WTC11 (cell line): Measurements from ENCODE around the gene NUAK1. TPM values are rescaled to one million over a fixed set of nuclear protein-coding genes. Genes with fewer than 3 reads are reported as not detected.

ENCODE experiments used
- ATAC-seq: fragments of 200-7000 bp; cut with Tn5 transposase; 2 replicates; pipeline ENCODE4 v1.10.0; 2021; ENCODE audit warnings: mild to moderate bottlenecking, moderate library complexity
- CTCF ChIA-PET: fragments of 300-600 bp; sonication (Branson Sonifier 250); formaldehyde crosslinking; loops from one replicate; lab custom pipeline; 2021; ENCODE audit warnings: antibody characterized with exemption; lab: Charles Lee
- POLR2A ChIA-PET: fragments of 350-600 bp; sonication (Branson Sonifier 250); formaldehyde crosslinking; loops from one replicate; lab custom pipeline; 2021; ENCODE audit warnings: antibody characterized with exemption; lab: Charles Lee
- DNase-seq: peaks from one replicate; pipeline ENCODE4 v3.0.0; 2021; ENCODE audit warnings: low spot score
- H3K27ac Mint-ChIP-seq: 2 replicates; pipeline ENCODE4 v1.8.0; 2021; ENCODE audit warnings: mixed read lengths
- H3K27me3 Mint-ChIP-seq: 2 replicates; pipeline ENCODE4 v1.8.0; 2021; ENCODE audit warnings: low read depth, mild to moderate bottlenecking, moderate library complexity, mixed read lengths
- H3K36me3 Mint-ChIP-seq: 2 replicates; pipeline ENCODE4 v1.8.0; 2021; ENCODE audit warnings: mixed read lengths
- H3K4me1 Mint-ChIP-seq: 2 replicates; pipeline ENCODE4 v1.8.0; 2022; ENCODE audit warnings: mixed read lengths
- H3K4me3 Mint-ChIP-seq: 2 replicates; pipeline ENCODE4 v1.8.0; 2021; ENCODE audit warnings: mild to moderate bottlenecking, moderate library complexity, mixed read lengths
- H3K9me3 Mint-ChIP-seq: 2 replicates; pipeline ENCODE4 v1.8.0; 2021; ENCODE audit warnings: mixed read lengths
- CBFB ChIP-seq: sonication (generic); formaldehyde crosslinking; IDR thresholded peaks from 2 replicates; pipeline ENCODE4 v1.8.1; 2022; ENCODE audit warnings: mild to moderate bottlenecking, low read depth, missing genetic modification reagents
- NFE2L1 ChIP-seq: sonication (generic); formaldehyde crosslinking; IDR thresholded peaks from 2 replicates; pipeline ENCODE4 v1.8.1; 2023; ENCODE audit warnings: missing genetic modification reagents
- NFYB ChIP-seq: sonication (generic); formaldehyde crosslinking; conservative IDR thresholded peaks from 2 replicates; pipeline ENCODE4 v1.8.0; 2022; ENCODE audit warnings: low read depth, missing genetic modification reagents
- NR1H2 ChIP-seq: sonication (generic); formaldehyde crosslinking; IDR thresholded peaks from 2 replicates; pipeline ENCODE4 v1.9.0; 2021; ENCODE audit warnings: mild to moderate bottlenecking, moderate library complexity, missing genetic modification reagents
- total RNA-seq: library from RNA; stranded (reverse); gene quantifications from 3 replicates; pipeline ENCODE4 v1.2.3, GENCODE V29; 2021
- TF ChIP-seq, protein P1 (sequence below): sonication (generic); formaldehyde crosslinking; conservative IDR thresholded peaks from 2 replicates; pipeline ENCODE4 v1.8.1; 2022; ENCODE audit warnings: mild to moderate bottlenecking, missing genetic modification reagents
- TF ChIP-seq, protein P2 (sequence below): sonication (generic); formaldehyde crosslinking; IDR thresholded peaks from 2 replicates; pipeline ENCODE4 v1.8.1; 2023; ENCODE audit warnings: mild to moderate bottlenecking, missing genetic modification reagents, borderline replicate concordance
- TF ChIP-seq, protein P3 (sequence below): sonication (generic); formaldehyde crosslinking; IDR thresholded peaks from 2 replicates; pipeline ENCODE4 v1.8.1; 2022; ENCODE audit warnings: missing genetic modification reagents, borderline replicate concordance
- TF ChIP-seq, protein P4 (sequence below): sonication (generic); formaldehyde crosslinking; IDR thresholded peaks from 2 replicates; pipeline ENCODE4 v1.8.0; 2022; ENCODE audit warnings: missing genetic modification reagents
- TF ChIP-seq, protein P5 (sequence below): sonication (generic); formaldehyde crosslinking; IDR thresholded peaks from 2 replicates; pipeline ENCODE4 v1.8.1; 2022; ENCODE audit warnings: mild to moderate bottlenecking, missing genetic modification reagents, moderate library complexity, borderline replicate concordance
- TF ChIP-seq, protein P6 (sequence below): sonication (generic); formaldehyde crosslinking; IDR thresholded peaks from 2 replicates; pipeline ENCODE4 v1.8.0; 2023; ENCODE audit warnings: mild to moderate bottlenecking, missing genetic modification reagents

Gene NUAK1
- total RNA-seq, 1 experiment from 2014 or later: 15.9 TPM

GRCh38 chr12:106118381-106119130 is 20.2 kb downstream of the NUAK1 start:
- CTCF ChIA-PET: interaction anchor here (0.7 to 1.4 kb wide), 3 partner anchors 11 to 105 kb away, joined by 3 read pairs; no protein-coding TSS in a partner anchor
- POLR2A ChIA-PET: interaction anchor here (1.1 kb wide), 1 partner anchor 12 kb away, joined by 3 read pairs; no protein-coding TSS in a partner anchor
- H3K36me3 Mint-ChIP-seq: no peaks in the 10 kb centered on the region
- H3K9me3 Mint-ChIP-seq: no peaks in the 10 kb centered on the region
- H3K4me3 Mint-ChIP-seq: no peak overlapping the region
- ATAC-seq: no peak
- peaks cover 55% of the 10 kb centered on the region for H3K4me1 Mint-ChIP-seq
- H3K27ac Mint-ChIP-seq: no peak overlapping the region
- H3K27me3 Mint-ChIP-seq: no peaks in the 10 kb centered on the region
- TF ChIP-seq, protein P1, sequence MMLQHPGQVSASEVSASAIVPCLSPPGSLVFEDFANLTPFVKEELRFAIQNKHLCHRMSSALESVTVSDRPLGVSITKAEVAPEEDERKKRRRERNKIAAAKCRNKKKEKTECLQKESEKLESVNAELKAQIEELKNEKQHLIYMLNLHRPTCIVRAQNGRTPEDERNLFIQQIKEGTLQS (CRISPR knock-in tag): no peak
- TF ChIP-seq, protein P2, sequence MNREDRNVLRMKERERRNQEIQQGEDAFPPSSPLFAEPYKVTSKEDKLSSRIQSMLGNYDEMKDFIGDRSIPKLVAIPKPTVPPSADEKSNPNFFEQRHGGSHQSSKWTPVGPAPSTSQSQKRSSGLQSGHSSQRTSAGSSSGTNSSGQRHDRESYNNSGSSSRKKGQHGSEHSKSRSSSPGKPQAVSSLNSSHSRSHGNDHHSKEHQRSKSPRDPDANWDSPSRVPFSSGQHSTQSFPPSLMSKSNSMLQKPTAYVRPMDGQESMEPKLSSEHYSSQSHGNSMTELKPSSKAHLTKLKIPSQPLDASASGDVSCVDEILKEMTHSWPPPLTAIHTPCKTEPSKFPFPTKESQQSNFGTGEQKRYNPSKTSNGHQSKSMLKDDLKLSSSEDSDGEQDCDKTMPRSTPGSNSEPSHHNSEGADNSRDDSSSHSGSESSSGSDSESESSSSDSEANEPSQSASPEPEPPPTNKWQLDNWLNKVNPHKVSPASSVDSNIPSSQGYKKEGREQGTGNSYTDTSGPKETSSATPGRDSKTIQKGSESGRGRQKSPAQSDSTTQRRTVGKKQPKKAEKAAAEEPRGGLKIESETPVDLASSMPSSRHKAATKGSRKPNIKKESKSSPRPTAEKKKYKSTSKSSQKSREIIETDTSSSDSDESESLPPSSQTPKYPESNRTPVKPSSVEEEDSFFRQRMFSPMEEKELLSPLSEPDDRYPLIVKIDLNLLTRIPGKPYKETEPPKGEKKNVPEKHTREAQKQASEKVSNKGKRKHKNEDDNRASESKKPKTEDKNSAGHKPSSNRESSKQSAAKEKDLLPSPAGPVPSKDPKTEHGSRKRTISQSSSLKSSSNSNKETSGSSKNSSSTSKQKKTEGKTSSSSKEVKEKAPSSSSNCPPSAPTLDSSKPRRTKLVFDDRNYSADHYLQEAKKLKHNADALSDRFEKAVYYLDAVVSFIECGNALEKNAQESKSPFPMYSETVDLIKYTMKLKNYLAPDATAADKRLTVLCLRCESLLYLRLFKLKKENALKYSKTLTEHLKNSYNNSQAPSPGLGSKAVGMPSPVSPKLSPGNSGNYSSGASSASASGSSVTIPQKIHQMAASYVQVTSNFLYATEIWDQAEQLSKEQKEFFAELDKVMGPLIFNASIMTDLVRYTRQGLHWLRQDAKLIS (CRISPR knock-in tag): no peak
- TF ChIP-seq, protein P3, sequence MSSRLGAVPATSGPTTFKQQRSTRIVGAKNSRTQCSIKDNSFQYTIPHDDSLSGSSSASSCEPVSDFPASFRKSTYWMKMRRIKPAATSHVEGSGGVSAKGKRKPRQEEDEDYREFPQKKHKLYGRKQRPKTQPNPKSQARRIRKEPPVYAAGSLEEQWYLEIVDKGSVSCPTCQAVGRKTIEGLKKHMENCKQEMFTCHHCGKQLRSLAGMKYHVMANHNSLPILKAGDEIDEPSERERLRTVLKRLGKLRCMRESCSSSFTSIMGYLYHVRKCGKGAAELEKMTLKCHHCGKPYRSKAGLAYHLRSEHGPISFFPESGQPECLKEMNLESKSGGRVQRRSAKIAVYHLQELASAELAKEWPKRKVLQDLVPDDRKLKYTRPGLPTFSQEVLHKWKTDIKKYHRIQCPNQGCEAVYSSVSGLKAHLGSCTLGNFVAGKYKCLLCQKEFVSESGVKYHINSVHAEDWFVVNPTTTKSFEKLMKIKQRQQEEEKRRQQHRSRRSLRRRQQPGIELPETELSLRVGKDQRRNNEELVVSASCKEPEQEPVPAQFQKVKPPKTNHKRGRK (CRISPR knock-in tag): no peak
- TF ChIP-seq, protein P4, sequence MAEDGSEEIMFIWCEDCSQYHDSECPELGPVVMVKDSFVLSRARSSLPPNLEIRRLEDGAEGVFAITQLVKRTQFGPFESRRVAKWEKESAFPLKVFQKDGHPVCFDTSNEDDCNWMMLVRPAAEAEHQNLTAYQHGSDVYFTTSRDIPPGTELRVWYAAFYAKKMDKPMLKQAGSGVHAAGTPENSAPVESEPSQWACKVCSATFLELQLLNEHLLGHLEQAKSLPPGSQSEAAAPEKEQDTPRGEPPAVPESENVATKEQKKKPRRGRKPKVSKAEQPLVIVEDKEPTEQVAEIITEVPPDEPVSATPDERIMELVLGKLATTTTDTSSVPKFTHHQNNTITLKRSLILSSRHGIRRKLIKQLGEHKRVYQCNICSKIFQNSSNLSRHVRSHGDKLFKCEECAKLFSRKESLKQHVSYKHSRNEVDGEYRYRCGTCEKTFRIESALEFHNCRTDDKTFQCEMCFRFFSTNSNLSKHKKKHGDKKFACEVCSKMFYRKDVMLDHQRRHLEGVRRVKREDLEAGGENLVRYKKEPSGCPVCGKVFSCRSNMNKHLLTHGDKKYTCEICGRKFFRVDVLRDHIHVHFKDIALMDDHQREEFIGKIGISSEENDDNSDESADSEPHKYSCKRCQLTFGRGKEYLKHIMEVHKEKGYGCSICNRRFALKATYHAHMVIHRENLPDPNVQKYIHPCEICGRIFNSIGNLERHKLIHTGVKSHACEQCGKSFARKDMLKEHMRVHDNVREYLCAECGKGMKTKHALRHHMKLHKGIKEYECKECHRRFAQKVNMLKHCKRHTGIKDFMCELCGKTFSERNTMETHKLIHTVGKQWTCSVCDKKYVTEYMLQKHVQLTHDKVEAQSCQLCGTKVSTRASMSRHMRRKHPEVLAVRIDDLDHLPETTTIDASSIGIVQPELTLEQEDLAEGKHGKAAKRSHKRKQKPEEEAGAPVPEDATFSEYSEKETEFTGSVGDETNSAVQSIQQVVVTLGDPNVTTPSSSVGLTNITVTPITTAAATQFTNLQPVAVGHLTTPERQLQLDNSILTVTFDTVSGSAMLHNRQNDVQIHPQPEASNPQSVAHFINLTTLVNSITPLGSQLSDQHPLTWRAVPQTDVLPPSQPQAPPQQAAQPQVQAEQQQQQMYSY: no peak
- TF ChIP-seq NFE2L1 (CRISPR knock-in tag) (no peak), CBFB (CRISPR knock-in tag) (no peak), NFYB (CRISPR knock-in tag) (no peak), NR1H2 (CRISPR knock-in tag) (no peak)
- TF ChIP-seq, protein P5, sequence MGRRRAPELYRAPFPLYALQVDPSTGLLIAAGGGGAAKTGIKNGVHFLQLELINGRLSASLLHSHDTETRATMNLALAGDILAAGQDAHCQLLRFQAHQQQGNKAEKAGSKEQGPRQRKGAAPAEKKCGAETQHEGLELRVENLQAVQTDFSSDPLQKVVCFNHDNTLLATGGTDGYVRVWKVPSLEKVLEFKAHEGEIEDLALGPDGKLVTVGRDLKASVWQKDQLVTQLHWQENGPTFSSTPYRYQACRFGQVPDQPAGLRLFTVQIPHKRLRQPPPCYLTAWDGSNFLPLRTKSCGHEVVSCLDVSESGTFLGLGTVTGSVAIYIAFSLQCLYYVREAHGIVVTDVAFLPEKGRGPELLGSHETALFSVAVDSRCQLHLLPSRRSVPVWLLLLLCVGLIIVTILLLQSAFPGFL (CRISPR knock-in tag): no peak
- TF ChIP-seq, protein P6, sequence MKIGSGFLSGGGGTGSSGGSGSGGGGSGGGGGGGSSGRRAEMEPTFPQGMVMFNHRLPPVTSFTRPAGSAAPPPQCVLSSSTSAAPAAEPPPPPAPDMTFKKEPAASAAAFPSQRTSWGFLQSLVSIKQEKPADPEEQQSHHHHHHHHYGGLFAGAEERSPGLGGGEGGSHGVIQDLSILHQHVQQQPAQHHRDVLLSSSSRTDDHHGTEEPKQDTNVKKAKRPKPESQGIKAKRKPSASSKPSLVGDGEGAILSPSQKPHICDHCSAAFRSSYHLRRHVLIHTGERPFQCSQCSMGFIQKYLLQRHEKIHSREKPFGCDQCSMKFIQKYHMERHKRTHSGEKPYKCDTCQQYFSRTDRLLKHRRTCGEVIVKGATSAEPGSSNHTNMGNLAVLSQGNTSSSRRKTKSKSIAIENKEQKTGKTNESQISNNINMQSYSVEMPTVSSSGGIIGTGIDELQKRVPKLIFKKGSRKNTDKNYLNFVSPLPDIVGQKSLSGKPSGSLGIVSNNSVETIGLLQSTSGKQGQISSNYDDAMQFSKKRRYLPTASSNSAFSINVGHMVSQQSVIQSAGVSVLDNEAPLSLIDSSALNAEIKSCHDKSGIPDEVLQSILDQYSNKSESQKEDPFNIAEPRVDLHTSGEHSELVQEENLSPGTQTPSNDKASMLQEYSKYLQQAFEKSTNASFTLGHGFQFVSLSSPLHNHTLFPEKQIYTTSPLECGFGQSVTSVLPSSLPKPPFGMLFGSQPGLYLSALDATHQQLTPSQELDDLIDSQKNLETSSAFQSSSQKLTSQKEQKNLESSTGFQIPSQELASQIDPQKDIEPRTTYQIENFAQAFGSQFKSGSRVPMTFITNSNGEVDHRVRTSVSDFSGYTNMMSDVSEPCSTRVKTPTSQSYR (CRISPR knock-in tag): no peak
- no peak for DNase-seq
